Esophagus muscularis mucosa (tissue), 4 donors: ENCODE data around the gene DTNA. TPM values are rescaled to one million over a fixed set of nuclear protein-coding genes. Genes with fewer than 3 reads are reported as not detected.

Experiments
- DNase-seq: peaks from one replicate; pipeline ENCODE4 v3.0.0-alpha.2; 2017; ENCODE audit errors: extremely low spot score
- H3K27ac ChIP-seq, 4 donors: fragments of 200-600 bp; sonication (generic); replicated peaks in 1 of 4; 1 replicate in 3 of 4; 2 replicates in 1 of 4; pipeline ENCODE4 v1.5.1; 2016 to 2019; ENCODE audit warnings: mild to moderate bottlenecking in 1 of 4
- H3K27me3 ChIP-seq, 4 donors: fragments of 200-600 bp; sonication (generic); one replicate each; pipeline versions ENCODE4 v1.5.1 to v1.6.0; 2016 to 2019
- H3K36me3 ChIP-seq, 4 donors: fragments of 200-600 bp; sonication (generic); one replicate each; pipeline ENCODE4 v1.5.1; 2016 to 2019
- H3K4me1 ChIP-seq, 4 donors: fragments of 200-600 bp; sonication (generic); one replicate each; pipeline ENCODE4 v1.5.1; 2016 to 2019
- H3K4me3 ChIP-seq, 4 donors: fragments of 200-600 bp; sonication (generic); 1 replicate in 2 of 4; 2 replicates in 2 of 4; pipeline ENCODE4 v1.5.1; 2016 to 2019; ENCODE audit warnings: mild to moderate bottlenecking in 4 of 4, moderate library complexity in 1 of 4
- H3K9me3 ChIP-seq, 4 donors: fragments of 200-600 bp; sonication (generic); 1 replicate in 3 of 4; 2 replicates in 1 of 4; pipeline ENCODE4 v1.5.1; 2016 to 2019
- CTCF ChIP-seq, 3 experiments: fragments of 200-600 bp in 2 of 3; fragments of 450-650 bp in 1 of 3; sonication (generic) in 2 of 3; IDR thresholded peaks; one replicate each; pipeline ENCODE4 v1.5.1; 2017 to 2019; ENCODE audit warnings: antibody characterized with exemption in 3 of 3, mild to moderate bottlenecking in 2 of 3, moderate library complexity in 1 of 3
- EP300 ChIP-seq: sonication (generic); formaldehyde crosslinking; IDR thresholded peaks from one replicate; pipeline ENCODE4 v1.6.1; 2017; ENCODE audit warnings: antibody characterized with exemption
- POLR2A ChIP-seq: fragments of 450-650 bp; IDR thresholded peaks from one replicate; pipeline ENCODE4 v1.6.1; 2017; ENCODE audit warnings: antibody characterized with exemption, moderate library complexity, mild to moderate bottlenecking, low read depth
- POLR2AphosphoS5 ChIP-seq, 2 donors: sonication (generic); formaldehyde crosslinking; IDR thresholded peaks; one replicate each; pipeline ENCODE4 v1.6.1; 2017; ENCODE audit warnings: antibody characterized with exemption in 2 of 2
- WGBS: methylation state at CpG from one replicate; pipeline ENCODE4 v1.1.5; 2018; 5-methylcytosine and 5-hydroxymethylcytosine counted together
- intact Hi-C: fragments of 100-400 bp; cut with DNase I; formaldehyde crosslinking; loops from one replicate; pipeline ENCODE4 v1.15.1; 2023
- total RNA-seq, 4 donors: library from RNA; depleted of rRNA; stranded (reverse); fragments of >200 nt; gene quantifications; one replicate each; pipeline versions ENCODE4 v1.1.0 to v1.2.1, GENCODE V29; 2016

The DTNA gene
- total RNA-seq, 4 donors from 2014 or later = 189 to 284 (median 242) TPM

GRCh38 chr18:34867520-34867919, 157.4 kb downstream of the DTNA start:
- H3K4me3 ChIP-seq = no peak overlapping the region
- no peak for DNase-seq
- no peaks in the 10 kb centered on the region for H3K27me3 ChIP-seq
- whole genome bisulfite sequencing = 87% methylated on average over 6 of the region's 7 CpGs
- no peaks in the 10 kb centered on the region for H3K4me1 ChIP-seq
- TF ChIP-seq EP300 (no peak), POLR2AphosphoS5 (IDR thresholded peaks at IDR 0.05) (no peak), POLR2A (no peak), CTCF (IDR thresholded peaks at IDR 0.05) (peak in 1 of 3 experiments; percentile 8)
- no peaks in the 10 kb centered on the region for H3K9me3 ChIP-seq
- intact Hi-C loops = no loop called here
- H3K27ac ChIP-seq = no peak overlapping the region
- H3K36me3 ChIP-seq = peaks cover 0 to 47% (median 25%) of the 10 kb centered on the region in 4 donors

- H3K9me3 ChIP-seq = no peaks in the 10 kb centered on the region
- intact Hi-C loops = loop anchor here (10.0 kb wide), 1 partner anchor 274 kb away; no protein-coding TSS in a partner anchor
- no peak for DNase-seq
Measured at GRCh38 chr18:34870555-34871310, 160.6 kb downstream of the DTNA start.

GRCh38 chr18:34871435-34871834, 161.3 kb downstream of the DTNA start:
- WGBS = 78% methylated on average over 2 of the region's 2 CpGs

More at GRCh38 chr18:34870555-34871310, 160.6 kb downstream of the DTNA start:
- WGBS = 88% methylated on average over 5 of the region's 5 CpGs
- H3K36me3 ChIP-seq = peaks cover 9 to 47% (median 19%) of the 10 kb centered on the region in 4 donors
- H3K4me1 ChIP-seq = no peaks in the 10 kb centered on the region
- no peak for TF ChIP-seq POLR2A
- TF ChIP-seq EP300 = no peak
- TF ChIP-seq POLR2AphosphoS5 (IDR thresholded peaks at IDR 0.05) = no peak
- TF ChIP-seq CTCF (IDR thresholded peaks at IDR 0.05) = no peak
- no peaks in the 10 kb centered on the region for H3K27me3 ChIP-seq
- H3K4me3 ChIP-seq = no peak overlapping the region
- H3K27ac ChIP-seq = no peak overlapping the region

GRCh38 chr18:34872066-34872465, 162.0 kb downstream of the DTNA start:
- peaks cover 12 to 52% (median 19%) of the 10 kb centered on the region in 4 donors for H3K36me3 ChIP-seq
- H3K27me3 ChIP-seq = no peaks in the 10 kb centered on the region
- no peak overlapping the region for H3K27ac ChIP-seq
- 82% methylated on average over 1 of the region's 1 CpG for WGBS
- H3K9me3 ChIP-seq = no peaks in the 10 kb centered on the region
- no peak for DNase-seq
- no peak overlapping the region for H3K4me3 ChIP-seq
- intact Hi-C loops = loop anchor here (10.0 kb wide), 1 partner anchor 273 kb away; no protein-coding TSS in a partner anchor
- H3K4me1 ChIP-seq = no peaks in the 10 kb centered on the region
- TF ChIP-seq CTCF (IDR thresholded peaks at IDR 0.05) (no peak), POLR2A (no peak), EP300 (no peak), POLR2AphosphoS5 (IDR thresholded peaks at IDR 0.05) (no peak)

More at GRCh38 chr18:34871435-34871834, 161.3 kb downstream of the DTNA start:
- intact Hi-C loops = loop anchor here (10.0 kb wide), 1 partner anchor 273 kb away; no protein-coding TSS in a partner anchor
- DNase-seq = no peak
- Histone ChIP-seq H3K36me3 (peaks cover 12 to 50% (median 19%) of the 10 kb centered on the region in 4 donors), H3K27ac (no peak overlapping the region), H3K4me1 (no peaks in the 10 kb centered on the region), H3K4me3 (no peak overlapping the region), H3K27me3 (no peaks in the 10 kb centered on the region), H3K9me3 (no peaks in the 10 kb centered on the region)
- TF ChIP-seq CTCF (IDR thresholded peaks at IDR 0.05) (no peak), POLR2A (no peak), POLR2AphosphoS5 (IDR thresholded peaks at IDR 0.05) (no peak), EP300 (no peak)
